Calu3 (cell line): ENCODE data around the gene RAB9B. TPM values are rescaled to one million over a fixed set of nuclear protein-coding genes. Genes with fewer than 3 reads are reported as not detected.

Source experiments
- BruUV-seq: library from RNA; stranded (reverse); fragments of 400-500 nt; replicated peaks from 2 replicates; lab custom pipeline; 2021; lab: Mats Ljungman, UMichigan
- CTCF ChIA-PET: fragments of 300-600 bp; sonication (Branson Sonifier 250); formaldehyde crosslinking; loops from one replicate; lab custom pipeline; 2022; ENCODE audit warnings: antibody characterized with exemption; lab: Charles Lee
- DNase-seq: peaks from one replicate; pipeline ENCODE4 v3.0.0; 2022
- H3K27ac Mint-ChIP-seq: one replicate; pipeline ENCODE4 v1.8.0; 2022; ENCODE audit warnings: mixed read lengths; ENCODE audit not compliant: unreplicated experiment
- H3K27me3 Mint-ChIP-seq: one replicate; pipeline ENCODE4 v1.8.0; 2022; ENCODE audit warnings: mixed read lengths; ENCODE audit not compliant: unreplicated experiment
- H3K36me3 Mint-ChIP-seq: one replicate; pipeline ENCODE4 v1.8.0; 2022; ENCODE audit warnings: mild to moderate bottlenecking, moderate library complexity, mixed read lengths; ENCODE audit not compliant: insufficient read depth, unreplicated experiment
- H3K4me1 Mint-ChIP-seq: one replicate; pipeline ENCODE4 v1.8.0; 2022; ENCODE audit warnings: mild to moderate bottlenecking, low read depth, mixed read lengths; ENCODE audit not compliant: unreplicated experiment
- H3K4me3 Mint-ChIP-seq: one replicate; pipeline ENCODE4 v1.8.0; 2022; ENCODE audit warnings: mild to moderate bottlenecking, low read depth, moderate library complexity, mixed read lengths; ENCODE audit not compliant: unreplicated experiment
- H3K9me3 Mint-ChIP-seq: one replicate; pipeline ENCODE4 v1.8.0; 2022; ENCODE audit warnings: low read depth, mixed read lengths; ENCODE audit not compliant: unreplicated experiment
- CTCF ChIP-seq: fragments of 200-600 bp; IDR thresholded peaks from one replicate; pipeline ENCODE4 v1.8.0; 2022; ENCODE audit warnings: antibody characterized with exemption; ENCODE audit not compliant: unreplicated experiment
- intact Hi-C: fragments of 100-400 bp; cut with micrococcal nuclease; formaldehyde crosslinking; loops from one replicate; pipeline ENCODE4 v1.10.0; 2022; ENCODE audit not compliant: unreplicated experiment
- total RNA-seq: library from RNA; stranded (reverse); gene quantifications from 2 replicates; pipeline ENCODE4 v1.2.3, GENCODE V29; 2022

The RAB9B gene
- total RNA-seq, 1 experiment from 2014 or later, result 1.5 TPM

DNA sequence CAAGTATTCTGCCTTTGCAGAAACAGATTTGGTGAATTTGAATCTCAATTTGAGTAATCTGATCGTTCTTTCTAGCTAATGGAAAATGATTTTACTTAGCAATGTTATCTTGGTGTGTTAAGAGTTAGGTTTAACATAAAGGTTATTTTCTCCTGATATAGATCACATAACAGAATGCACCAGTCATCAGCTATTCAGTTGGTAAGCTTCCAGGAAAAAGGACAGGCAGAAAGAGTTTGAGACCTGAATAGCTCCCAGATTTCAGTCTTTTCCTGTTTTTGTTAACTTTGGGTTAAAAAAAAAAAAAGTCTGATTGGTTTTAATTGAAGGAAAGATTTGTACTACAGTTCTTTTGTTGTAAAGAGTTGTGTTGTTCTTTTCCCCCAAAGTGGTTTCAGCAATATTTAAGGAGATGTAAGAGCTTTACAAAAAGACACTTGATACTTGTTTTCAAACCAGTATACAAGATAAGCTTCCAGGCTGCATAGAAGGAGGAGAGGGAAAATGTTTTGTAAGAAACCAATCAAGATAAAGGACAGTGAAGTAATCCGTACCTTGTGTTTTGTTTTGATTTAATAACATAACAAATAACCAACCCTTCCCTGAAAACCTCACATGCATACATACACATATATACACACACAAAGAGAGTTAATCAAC, 40.1 kb downstream of the RAB9B start:
- Mint-ChIP-seq H3K27me3 (peaks cover 67% of the 10 kb centered on the region), H3K27ac (no peak overlapping the region), H3K4me1 (no peaks in the 10 kb centered on the region), H3K9me3 (no peaks in the 10 kb centered on the region), H3K4me3 (no peak overlapping the region), H3K36me3 (no peaks in the 10 kb centered on the region)
- BruUV-seq, result no TSS peak
- DNase-seq, result no peak
- TF ChIP-seq CTCF, result no peak
- CTCF ChIA-PET, result no interaction called here
- intact Hi-C loops, result no loop called here

GRCh38 chrX:103791228-103791627, 40.8 kb downstream of the RAB9B start:
- no peak for TF ChIP-seq CTCF
- no peaks in the 10 kb centered on the region for H3K36me3 Mint-ChIP-seq
- H3K4me1 Mint-ChIP-seq, result no peaks in the 10 kb centered on the region
- intact Hi-C loops, result no loop called here
- H3K27me3 Mint-ChIP-seq, result peaks cover 74% of the 10 kb centered on the region
- BruUV-seq, result no TSS peak
- DNase-seq, result no peak
- CTCF ChIA-PET, result no interaction called here
- no peaks in the 10 kb centered on the region for H3K9me3 Mint-ChIP-seq
- no peak overlapping the region for H3K27ac Mint-ChIP-seq
- H3K4me3 Mint-ChIP-seq, result no peak overlapping the region

DNA sequence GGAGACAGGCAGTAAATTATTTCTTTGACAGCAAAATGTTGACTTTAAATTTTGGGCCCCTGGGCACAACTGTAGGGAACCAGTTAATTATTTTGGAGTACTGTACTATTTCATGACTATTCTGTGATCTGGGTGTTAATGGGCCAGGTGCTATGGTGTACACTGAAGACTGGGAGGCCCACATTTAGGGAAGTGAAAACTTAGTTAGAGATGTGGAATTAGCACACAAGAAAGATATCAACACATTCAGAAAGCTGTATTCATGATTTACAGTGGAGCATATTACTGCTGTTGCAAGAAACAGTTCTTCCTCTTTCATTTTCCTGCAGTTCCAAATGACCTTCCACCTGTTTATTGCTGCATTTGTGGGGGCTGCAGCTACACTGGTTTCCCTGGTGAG, 43.1 kb downstream of the RAB9B start:
- H3K4me1 Mint-ChIP-seq, result no peaks in the 10 kb centered on the region
- no peak overlapping the region for H3K4me3 Mint-ChIP-seq
- H3K27me3 Mint-ChIP-seq, result peaks cover 91% of the 10 kb centered on the region
- CTCF ChIA-PET, result no interaction called here
- no peak for TF ChIP-seq CTCF
- H3K27ac Mint-ChIP-seq, result no peak overlapping the region
- H3K36me3 Mint-ChIP-seq, result no peaks in the 10 kb centered on the region
- no peaks in the 10 kb centered on the region for H3K9me3 Mint-ChIP-seq
- DNase-seq, result no peak
- BruUV-seq, result no TSS peak
- intact Hi-C loops, result no loop called here

DNA sequence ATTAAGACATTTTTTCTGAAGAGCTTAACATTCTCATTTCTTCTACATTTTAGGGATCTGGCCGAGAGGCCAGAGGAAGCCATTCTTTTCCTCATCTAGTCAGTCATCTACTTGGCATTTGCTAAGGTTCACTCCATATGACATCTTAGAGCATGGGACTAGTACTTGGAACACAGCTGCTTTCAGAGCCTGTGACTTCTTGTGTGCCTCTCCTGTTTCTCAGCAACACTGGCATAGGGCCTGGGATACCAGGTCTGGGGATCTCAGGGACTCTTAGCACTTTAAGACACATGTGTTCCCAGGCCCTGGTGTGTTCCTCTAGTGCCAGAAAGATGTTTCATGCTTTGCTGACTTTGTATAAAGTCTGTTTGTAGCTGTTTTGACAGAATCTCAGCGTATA, 48.1 kb downstream of the RAB9B start:
- Mint-ChIP-seq H3K4me1 (no peaks in the 10 kb centered on the region), H3K27me3 (peaks cover 81% of the 10 kb centered on the region), H3K4me3 (no peak overlapping the region), H3K36me3 (no peaks in the 10 kb centered on the region), H3K27ac (no peak overlapping the region), H3K9me3 (no peaks in the 10 kb centered on the region)
- no peak for DNase-seq
- intact Hi-C loops, result no loop called here
- BruUV-seq, result no TSS peak
- CTCF ChIA-PET, result interaction anchor here (0.6 kb wide), 1 partner anchor 12 kb away, joined by 6 read pairs; no protein-coding TSS in a partner anchor
- TF ChIP-seq CTCF, result no peak
